T-helper 2 cell treated with Interferon-gamma antibody and Interleukin-4, amounts not matched to agents 100 ng/mL and 5 ng/mL, for 36 hours (primary cell): ENCODE data around the gene KRT86. TPM values are rescaled to one million over a fixed set of nuclear protein-coding genes. Genes with fewer than 3 reads are reported as not detected.
"Not testable (repeated sequence)": the region's sequence is repeated elsewhere in the genome, so short reads cannot be mapped to it uniquely, and the experiment has no call there.

Experiments
- intact Hi-C: fragments of 100-400 bp; cut with micrococcal nuclease; formaldehyde crosslinking; loops from one replicate; pipeline ENCODE4 v1.15.1; 2023
- total RNA-seq: library from RNA; stranded (reverse); gene quantifications from 2 replicates; pipeline ENCODE4 v1.2.3, GENCODE V29; 2022

KRT86 gene
- total RNA-seq, 1 donor from 2014 or later, result 0.48 TPM

- intact Hi-C loops, result no loop called here
These were observed 36.3 kb downstream of the KRT86 start for GRCh38 chr12:52310622-52311284.

- intact Hi-C loops, result no loop called here
These were observed 36.8 kb downstream of the KRT86 start for GRCh38 chr12:52311285-52311648.

- intact Hi-C loops, result no loop called here
These were observed 37.6 kb downstream of the KRT86 start for GRCh38 chr12:52312086-52312485.

DNA sequence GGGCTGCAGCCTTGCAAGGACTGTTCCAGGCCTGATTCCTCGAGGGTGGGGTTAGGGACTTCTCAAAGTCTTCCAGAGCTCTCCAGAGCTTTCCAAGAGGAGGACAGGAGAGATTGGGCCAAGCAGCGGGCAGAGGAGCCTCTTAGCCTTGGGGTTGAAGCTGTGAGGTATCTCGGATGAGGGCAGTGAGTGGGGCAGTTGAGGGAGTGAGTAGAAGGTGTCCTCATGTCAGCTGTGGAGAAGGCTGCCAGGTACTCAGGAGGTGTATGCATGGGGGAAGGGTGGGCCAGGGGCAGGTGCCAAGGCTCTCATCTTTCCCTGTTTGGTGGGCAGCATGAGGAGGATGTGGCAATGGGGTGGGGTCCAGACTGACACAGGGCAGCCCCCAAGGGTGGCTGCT, 39.0 kb downstream of the KRT86 start:
- intact Hi-C loops, result no loop called here

- intact Hi-C loops, result no loop called here
These were observed 39.5 kb downstream of the KRT86 start for GRCh38 chr12:52313926-52314325.

- intact Hi-C loops, result no loop called here
These were observed 40.1 kb downstream of the KRT86 start for GRCh38 chr12:52314511-52314910.

GRCh38 chr12:52315721-52316120, 41.3 kb downstream of the KRT86 start:
- intact Hi-C loops, result not testable (repeated sequence)

DNA sequence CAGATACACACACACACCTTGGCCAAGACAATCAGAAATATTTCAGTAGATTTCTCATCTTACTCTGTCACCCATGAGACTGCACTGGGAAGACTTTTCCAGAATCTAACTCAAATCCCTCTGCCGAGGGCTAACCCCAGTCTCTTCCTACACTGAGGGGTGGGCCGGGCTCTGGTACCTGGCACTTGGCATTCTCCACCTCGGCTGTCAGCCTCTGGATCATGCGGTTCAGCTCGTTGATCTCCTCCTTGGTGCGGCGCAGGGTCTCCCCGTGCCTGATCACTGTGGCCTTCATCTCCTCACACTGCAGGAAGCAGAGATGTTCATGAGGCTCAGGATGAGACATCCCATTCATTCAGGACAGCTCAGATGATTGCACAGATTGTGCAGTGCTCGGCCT, 41.8 kb downstream of the KRT86 start:
- intact Hi-C loops, result no loop called here

GRCh38 chr12:52316701-52317100, 42.3 kb downstream of the KRT86 start:
- intact Hi-C loops, result no loop called here

DNA sequence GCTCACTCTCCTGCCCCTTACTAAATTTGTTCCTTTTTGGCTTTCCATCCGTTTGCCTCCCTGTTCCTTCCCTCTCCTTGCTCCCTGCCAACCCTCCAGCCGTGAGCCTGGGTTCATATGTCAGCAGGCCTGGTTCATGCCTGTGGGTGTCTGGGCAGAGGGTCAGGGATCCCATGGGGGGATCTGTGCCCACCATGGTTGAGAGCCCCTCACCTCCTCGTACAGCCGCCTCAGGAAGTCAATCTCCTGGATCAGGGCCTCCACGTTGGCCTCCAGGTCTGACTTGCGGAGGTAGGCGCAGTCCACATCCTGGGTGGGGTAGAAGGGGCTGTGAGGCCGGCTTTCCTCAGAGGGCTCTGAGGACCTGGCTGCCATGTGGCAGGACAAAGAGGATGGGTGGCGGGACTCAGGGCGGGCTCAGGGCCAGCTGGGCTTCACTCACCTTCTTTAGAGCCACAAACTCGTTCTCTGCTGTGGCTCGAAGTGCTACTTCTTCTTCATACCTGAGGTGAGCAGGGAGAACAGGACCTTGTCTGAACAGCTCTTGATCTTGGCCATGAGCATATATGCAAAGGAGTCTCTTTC, 43.1 kb downstream of the KRT86 start:
- intact Hi-C loops, result no loop called here

- intact Hi-C loops, result no loop called here
These were observed 44.0 kb downstream of the KRT86 start for GRCh38 chr12:52318241-52318990.

- intact Hi-C loops, result no loop called here
These were observed 44.7 kb downstream of the KRT86 start for GRCh38 chr12:52319097-52319496.

DNA sequence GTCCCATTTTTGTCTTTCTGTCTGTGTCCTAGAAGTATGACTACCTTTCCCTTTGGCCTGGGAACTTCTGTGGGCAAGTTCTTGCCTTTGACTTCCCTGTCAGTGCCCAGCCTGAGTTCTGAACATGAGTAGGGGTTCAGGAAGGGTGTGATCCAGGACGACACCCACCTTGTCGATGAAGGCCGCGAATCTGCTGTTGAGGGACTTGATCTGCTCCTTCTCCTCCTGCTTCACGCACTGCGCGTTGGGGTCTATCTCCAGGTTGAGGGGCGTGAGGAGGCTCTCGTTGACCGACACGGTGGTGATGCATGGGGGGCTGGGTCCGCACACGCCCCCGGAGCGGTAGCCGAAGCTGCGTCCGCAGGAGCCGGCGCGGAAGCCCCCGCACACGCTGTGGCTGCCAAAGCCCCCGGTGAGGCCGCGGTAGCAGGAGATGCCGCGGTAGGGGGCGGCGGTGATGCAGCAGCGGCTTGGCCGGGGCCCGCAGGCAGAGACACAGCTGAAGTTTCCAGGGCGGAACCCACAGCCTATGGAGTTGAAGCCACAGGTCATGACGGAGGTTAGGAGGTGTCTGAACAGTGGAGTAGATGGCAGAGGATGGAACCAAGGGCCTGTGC, 46.4 kb downstream of the KRT86 start, which contains the start of gene KRT83:
Gene KRT83, minus strand, starts transcription at position 615 of the 617 bp plus-strand sequence. Its CDS starts 63 bp downstream, at position 552.
- intact Hi-C loops, result no loop called here

DNA sequence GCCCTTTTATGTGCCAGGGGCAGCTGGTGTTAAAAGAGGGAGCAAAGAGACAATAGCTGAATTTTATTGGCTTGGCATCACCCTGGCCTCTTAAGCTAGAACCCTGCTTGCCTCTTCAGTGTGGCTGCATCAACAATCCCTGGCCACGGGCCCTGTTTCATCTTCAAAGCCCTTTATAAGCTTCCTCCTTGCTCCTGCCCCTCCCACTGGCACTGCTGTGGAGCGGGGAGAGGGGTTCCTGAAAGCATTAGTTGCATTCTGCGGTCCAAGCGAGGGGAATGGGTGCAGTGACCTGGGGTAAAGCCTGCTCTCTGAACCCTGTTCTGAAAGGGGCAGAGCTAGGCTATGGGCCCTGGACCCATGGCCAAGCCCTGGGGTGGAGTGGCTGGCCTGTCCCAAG, 47.0 kb downstream of the KRT86 start:
- intact Hi-C loops, result no loop called here

- intact Hi-C loops, result no loop called here
These were observed 47.6 kb downstream of the KRT86 start for GRCh38 chr12:52322069-52322468.

DNA sequence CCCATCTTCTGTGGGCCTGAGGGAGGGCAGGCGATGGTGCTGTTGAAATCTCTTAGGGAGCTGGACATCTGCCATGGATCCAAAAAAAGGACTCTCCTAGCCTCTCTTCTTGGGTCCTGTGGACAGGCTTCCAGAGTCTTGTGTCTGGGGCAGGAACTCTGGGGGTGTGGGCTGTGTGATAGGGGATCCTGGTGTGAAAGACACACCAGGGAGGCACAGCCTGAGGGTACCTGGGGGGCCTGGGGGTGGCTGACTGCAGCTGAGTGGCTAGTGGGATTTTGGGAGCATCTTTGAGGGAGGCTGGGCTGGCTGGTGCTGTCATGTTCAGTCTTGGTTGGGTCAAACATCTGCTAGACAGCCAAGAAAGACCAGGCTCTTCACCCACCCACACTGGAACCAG, 48.6 kb downstream of the KRT86 start:
- intact Hi-C loops, result no loop called here

DNA sequence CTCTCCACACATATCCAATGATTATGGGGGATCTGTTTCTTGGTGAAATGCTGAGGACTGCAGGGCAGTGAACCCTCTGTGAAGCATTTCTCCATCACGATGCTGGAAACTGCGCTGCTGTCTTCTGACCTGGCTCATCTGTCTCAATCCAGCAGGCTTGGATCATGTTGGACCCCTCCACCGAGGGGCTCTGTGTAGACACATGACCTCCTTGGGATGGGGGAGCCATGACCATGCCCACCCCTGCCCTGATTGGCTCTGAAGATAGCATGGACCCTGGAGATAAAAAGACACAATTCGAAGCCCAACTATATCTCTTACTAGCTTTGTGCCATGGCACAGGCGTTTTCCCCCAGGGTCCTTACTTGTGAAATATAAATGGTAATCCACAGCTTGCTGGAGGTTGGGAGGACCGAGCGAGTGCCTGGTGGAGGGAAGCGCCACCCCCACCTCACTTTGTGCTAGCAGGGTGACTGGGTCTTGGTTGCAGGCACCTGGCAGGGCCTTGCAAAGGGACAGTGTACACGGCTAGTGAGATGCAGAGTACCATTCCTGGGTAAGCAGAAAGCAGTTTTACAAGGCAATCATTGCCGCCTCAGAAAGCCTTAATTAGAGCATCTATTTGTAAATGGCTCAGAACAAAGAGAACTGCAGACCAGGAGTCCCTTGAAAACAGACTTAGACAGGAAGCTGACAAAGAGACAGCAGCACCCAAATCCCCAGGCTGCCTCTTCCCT, 49.1 kb downstream of the KRT86 start:
- intact Hi-C loops, result no loop called here

DNA sequence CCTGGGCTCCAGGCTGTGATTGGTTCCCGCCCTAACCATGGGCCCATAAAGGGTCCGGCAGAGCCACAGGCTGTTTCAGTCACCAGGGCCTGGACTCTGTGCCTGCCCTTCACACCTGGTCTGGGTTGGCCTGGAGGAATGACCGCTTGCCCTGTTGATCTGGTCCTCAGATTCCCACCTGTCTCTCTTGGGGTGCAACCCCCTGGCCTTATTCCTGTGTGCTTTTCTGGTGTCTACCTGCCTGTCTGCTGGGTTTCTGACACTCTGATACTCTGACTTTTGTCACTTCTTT, 49.7 kb downstream of the KRT86 start:
- intact Hi-C loops, result no loop called here

DNA sequence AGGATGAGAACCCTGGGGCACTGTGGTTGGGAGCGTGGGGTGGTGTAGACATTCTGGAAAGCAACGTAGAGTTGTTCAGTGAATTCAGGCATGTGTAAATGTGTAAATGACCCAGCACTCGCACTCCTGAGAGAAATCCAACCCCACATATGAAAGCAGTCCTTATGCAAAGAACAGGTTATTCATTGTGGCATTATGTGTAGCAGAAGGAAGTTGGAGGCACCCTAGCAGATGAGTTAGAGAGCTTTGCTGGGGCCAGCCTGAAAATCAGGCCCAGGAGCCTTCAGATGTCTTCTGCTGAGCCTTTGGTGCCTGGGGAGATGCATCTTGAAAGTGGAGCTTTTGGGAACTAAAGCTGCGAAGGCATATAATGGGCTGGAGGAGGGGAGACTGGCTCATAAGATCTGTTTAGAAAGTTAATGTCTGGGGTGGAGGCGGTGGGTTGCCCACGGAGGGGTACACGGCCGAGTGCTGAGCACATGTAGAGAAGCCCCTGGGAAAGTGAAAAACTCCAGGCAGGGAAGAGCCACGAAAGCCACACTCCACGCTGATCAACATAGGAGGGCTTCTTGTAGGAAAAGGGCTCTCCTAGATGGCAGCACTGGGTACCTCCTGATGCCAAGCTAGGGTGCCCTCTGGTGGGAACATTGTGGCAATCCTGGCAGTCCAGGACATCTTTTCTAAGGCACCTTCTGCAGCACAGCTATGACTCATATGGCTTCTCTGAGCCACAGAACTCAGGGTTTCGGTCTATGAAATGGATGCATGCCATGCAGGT, 52.8 kb downstream of the KRT86 start:
- intact Hi-C loops, result loop anchor here (1.0 kb wide), 2 partner anchors 171 to 175 kb away; no protein-coding TSS in a partner anchor

DNA sequence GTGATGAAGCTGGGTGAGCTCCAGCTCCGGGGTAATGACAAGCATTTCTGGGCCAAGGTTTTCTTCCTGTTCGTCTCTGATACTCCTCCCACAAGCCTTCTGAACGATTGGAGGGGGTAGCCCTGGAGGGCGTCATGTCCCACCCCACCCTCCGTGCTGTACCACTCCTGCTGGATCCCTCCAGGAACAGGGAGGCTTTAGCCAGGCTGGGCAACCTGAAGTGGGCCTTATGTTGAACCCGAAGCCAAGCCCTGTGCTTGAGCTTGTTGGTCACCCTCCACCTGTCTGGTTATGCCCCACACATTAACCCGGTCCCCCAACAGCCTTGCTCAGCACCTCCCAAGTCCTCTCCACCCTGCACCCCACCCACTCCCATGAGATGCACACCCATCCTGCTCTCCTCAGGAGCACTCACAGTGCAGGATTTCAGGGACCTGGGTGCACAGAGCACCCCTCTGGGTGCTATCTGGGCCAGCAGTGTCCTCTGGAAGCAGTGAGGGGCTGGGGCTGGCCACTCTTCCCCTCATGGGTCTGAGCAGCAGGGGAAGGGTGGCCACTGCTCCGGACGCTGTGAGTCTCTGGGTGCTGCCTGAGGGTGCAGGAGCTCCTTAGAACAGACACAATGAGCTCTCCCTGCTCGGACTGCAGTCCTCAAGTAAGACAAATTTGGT, 53.5 kb downstream of the KRT86 start:
- intact Hi-C loops, result loop anchor here (1.0 kb wide), 2 partner anchors 172 to 176 kb away; no protein-coding TSS in a partner anchor
